Adrenal gland (tissue), 12 donors: ENCODE data around the gene CACNB3. TPM values are rescaled to one million over a fixed set of nuclear protein-coding genes. Genes with fewer than 3 reads are reported as not detected.

Source experiments
- DNase-seq, 7 donors: peaks; one replicate each; pipeline ENCODE4 v3.0.0-alpha.2; 2019 to 2020
- H3K27ac ChIP-seq, 5 donors: fragments of 200-600 bp; sonication (generic) in 4 of 5; 1 replicate in 3 of 5; 2 replicates in 2 of 5; pipeline versions ENCODE4 v1.5.1 to v1.8.0; 2016 to 2020; ENCODE audit warnings: mild to moderate bottlenecking in 1 of 5
- H3K27me3 ChIP-seq: fragments of 200-600 bp; 2 replicates; pipeline ENCODE4 v1.8.0; 2021
- H3K36me3 ChIP-seq, 2 donors: fragments of 200-600 bp; replicated peaks in 1 of 2; 1 replicate in 1 of 2; 2 replicates in 1 of 2; pipeline versions ENCODE4 v1.5.1 to v1.8.0; 2018 to 2022
- H3K4me1 ChIP-seq, 2 donors: fragments of 200-600 bp; replicated peaks in 1 of 2; 1 replicate in 1 of 2; 2 replicates in 1 of 2; pipeline versions ENCODE4 v1.5.1 to v1.8.0; 2018 to 2021
- H3K4me3 ChIP-seq, 4 donors: fragments of 200-600 bp; sonication (generic) in 3 of 4; one replicate each; pipeline ENCODE4 v1.5.1; 2016 to 2018
- H3K9me3 ChIP-seq, 3 donors: fragments of 200-600 bp; sonication (generic) in 1 of 3; replicated peaks in 1 of 3; 1 replicate in 2 of 3; 2 replicates in 1 of 3; pipeline versions ENCODE4 v1.5.1 to v1.8.0; 2016 to 2021
- POLR2A ChIP-seq, 2 donors: fragments of 450-650 bp; IDR thresholded peaks; one replicate each; pipeline ENCODE4 v1.6.1; 2017; ENCODE audit warnings: antibody characterized with exemption in 2 of 2, mild to moderate bottlenecking in 2 of 2, moderate library complexity in 1 of 2
- WGBS, 4 donors: extraction: QIAGEN DNeasy Blood & Tissue Kit in 2 of 4; methylation state at CpG; one replicate each; pipeline versions ENCODE4 v1.1.5 to v1.1.7; 2013 to 2017; 5-methylcytosine and 5-hydroxymethylcytosine counted together
- intact Hi-C, 2 donors: fragments of 100-400 bp; cut with DNase I; formaldehyde crosslinking; loops; one replicate each; pipeline versions ENCODE4 v1.14.1 to v1.15.0; 2022 to 2023
- polyA plus RNA-seq, 3 donors: library from polyadenylated mRNA; stranded (reverse); fragments of 200-250 nt in 2 of 3; fragments of 350-450 nt in 1 of 3; fragmentation: Illumina TruSeq in 1 of 3; extraction: RNeasy Lipid Tissue Mini Kit (QIAGEN cat#74804) in 1 of 3; gene quantifications; one replicate each; pipeline ENCODE4 v1.2.3, GENCODE V29; 2013 to 2014
- total RNA-seq, 9 donors: library from RNA; depleted of rRNA in 4 of 9; stranded (reverse); fragments of >200 nt in 4 of 9; fragments of 120-200 nt in 1 of 9; fragmentation: NEBNext Ultra II Directional in 1 of 9; extraction: Animal tissue kit (Norgen Biotek cat#: 25700) in 1 of 9; gene quantifications; one replicate each; pipeline versions ENCODE4 v1.1.0 to v1.2.4, GENCODE V29; 2013 to 2023
- TF ChIP-seq, protein P1 (sequence below), 6 experiments: fragments of 450-650 bp in 4 of 6; fragments of 200-600 bp in 2 of 6; sonication (generic) in 1 of 6; IDR thresholded peaks; 1 replicate in 5 of 6; 2 replicates in 1 of 6; pipeline versions ENCODE4 v1.5.1 to v1.8.0; 2016 to 2021; ENCODE audit warnings: antibody characterized with exemption in 6 of 6, mild to moderate bottlenecking in 2 of 6, moderate library complexity in 1 of 6
- donor health status: healthy with polysubstance abuse.
- donor health status: Bipolar disorder and iron deficiency.
- donor health status: DM: yes; HTN: yes; CAD: no.
- donor health status: DM: no; HTN: no; CAD: no.
- donor health status: DM: no; HTN: no; CAD: no.
- donor health status: DM: yes; HTN: yes; CAD: no.

CACNB3 gene
- total and polyA plus RNA-seq, 12 donors = 3.9 to 19.5 (median 6.0) TPM

DNA sequence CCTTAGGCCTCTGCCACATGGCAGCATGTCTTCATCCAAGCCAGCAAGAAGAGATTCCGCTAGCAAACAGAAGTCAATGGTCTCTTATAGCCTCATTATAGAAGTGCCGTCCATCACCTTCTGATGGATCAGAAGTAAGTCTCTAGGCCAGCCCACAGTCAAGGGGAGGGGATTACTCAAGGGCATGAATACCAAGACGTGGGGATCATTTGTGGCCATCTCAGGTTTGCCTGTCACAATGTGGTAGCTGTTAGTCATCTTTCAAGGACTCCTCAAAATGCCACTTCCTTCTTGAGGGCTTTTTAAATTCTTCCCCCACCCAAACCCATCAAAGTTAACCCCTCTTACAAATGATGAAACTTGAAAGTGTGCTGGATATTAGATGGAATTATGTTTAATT, 21.3 kb upstream of the CACNB3 start:
- Histone ChIP-seq H3K27ac (no peak overlapping the region), H3K36me3 (no peaks in the 10 kb centered on the region), H3K4me3 (no peak overlapping the region), H3K27me3 (no peaks in the 10 kb centered on the region), H3K9me3 (no peaks in the 10 kb centered on the region), H3K4me1 (no peaks in the 10 kb centered on the region)
- 52 to 69% (median 57%) methylated on average over 3 of the region's 3 CpGs for whole genome bisulfite sequencing, 4 donors
- TF ChIP-seq POLR2A (IDR thresholded peaks at IDR 0.05) = no peak
- TF ChIP-seq, protein P1, sequence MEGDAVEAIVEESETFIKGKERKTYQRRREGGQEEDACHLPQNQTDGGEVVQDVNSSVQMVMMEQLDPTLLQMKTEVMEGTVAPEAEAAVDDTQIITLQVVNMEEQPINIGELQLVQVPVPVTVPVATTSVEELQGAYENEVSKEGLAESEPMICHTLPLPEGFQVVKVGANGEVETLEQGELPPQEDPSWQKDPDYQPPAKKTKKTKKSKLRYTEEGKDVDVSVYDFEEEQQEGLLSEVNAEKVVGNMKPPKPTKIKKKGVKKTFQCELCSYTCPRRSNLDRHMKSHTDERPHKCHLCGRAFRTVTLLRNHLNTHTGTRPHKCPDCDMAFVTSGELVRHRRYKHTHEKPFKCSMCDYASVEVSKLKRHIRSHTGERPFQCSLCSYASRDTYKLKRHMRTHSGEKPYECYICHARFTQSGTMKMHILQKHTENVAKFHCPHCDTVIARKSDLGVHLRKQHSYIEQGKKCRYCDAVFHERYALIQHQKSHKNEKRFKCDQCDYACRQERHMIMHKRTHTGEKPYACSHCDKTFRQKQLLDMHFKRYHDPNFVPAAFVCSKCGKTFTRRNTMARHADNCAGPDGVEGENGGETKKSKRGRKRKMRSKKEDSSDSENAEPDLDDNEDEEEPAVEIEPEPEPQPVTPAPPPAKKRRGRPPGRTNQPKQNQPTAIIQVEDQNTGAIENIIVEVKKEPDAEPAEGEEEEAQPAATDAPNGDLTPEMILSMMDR (IDR thresholded peaks at IDR 0.05) = no peak
- intact Hi-C loops = loop anchor here in 1 of 2 donors (2.0 kb wide), 1 partner anchor 44 kb away; no protein-coding TSS in a partner anchor
- no peak for DNase-seq

DNA sequence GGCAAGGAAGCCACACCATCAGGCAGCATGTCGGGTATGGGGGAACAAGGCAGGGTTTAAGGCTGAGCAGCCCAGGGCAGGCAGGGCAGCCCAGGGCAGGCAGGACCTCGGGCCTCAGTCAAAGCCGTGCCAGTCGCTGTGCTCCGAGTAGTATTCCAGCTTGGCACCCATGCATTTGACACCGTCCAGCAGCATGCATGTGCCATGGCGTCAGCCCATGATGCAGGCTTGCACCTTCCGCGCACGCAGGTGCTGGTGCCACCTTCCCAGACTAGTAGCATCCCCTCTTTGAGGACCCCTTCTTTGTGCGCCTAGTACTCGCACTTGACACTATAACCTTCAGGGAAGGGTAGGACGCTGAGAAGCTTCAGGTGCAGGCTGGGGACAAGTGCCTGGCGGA, 17.8 kb upstream of the CACNB3 start:
- Histone ChIP-seq H3K4me3 (no peak overlapping the region), H3K4me1 (no peaks in the 10 kb centered on the region), H3K27ac (no peak overlapping the region), H3K36me3 (no peaks in the 10 kb centered on the region), H3K9me3 (no peaks in the 10 kb centered on the region), H3K27me3 (no peaks in the 10 kb centered on the region)
- no peak for DNase-seq
- 59 to 85% (median 71%) methylated on average over 3 to 14 of the region's 14 CpGs for WGBS, 4 donors
- TF ChIP-seq, protein P1 (IDR thresholded peaks at IDR 0.05) = no peak
- intact Hi-C loops = no loop called here

DNA sequence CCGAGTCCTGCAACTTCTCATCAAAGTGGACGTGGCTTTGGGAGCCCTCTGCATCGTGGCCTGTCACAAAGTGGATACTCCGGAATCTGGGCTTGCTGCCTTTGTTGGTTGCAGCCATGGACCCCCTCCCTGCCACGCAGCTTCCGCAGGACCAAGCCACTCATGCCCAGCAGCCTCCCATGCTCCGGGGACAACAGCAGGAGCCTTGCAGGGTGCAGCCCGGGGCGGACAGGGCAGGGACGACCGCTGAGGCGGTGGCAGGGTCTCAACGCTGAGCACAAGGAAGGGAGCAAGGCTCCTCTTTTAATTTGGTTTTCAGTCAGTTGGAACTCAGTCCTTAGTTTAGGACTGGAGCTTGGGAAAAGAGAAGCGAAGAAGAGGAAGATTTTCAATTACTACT, 17.3 kb upstream of the CACNB3 start:
- Histone ChIP-seq H3K27me3 (no peaks in the 10 kb centered on the region), H3K9me3 (no peaks in the 10 kb centered on the region), H3K4me3 (no peak overlapping the region), H3K27ac (no peak overlapping the region), H3K36me3 (no peaks in the 10 kb centered on the region), H3K4me1 (no peaks in the 10 kb centered on the region)
- TF ChIP-seq, protein P1 (IDR thresholded peaks at IDR 0.05) = no peak
- TF ChIP-seq POLR2A (IDR thresholded peaks at IDR 0.05) = no peak
- WGBS, 4 donors = 61 to 85% (median 80%) methylated on average over 5 to 14 of the region's 14 CpGs
- intact Hi-C loops = no loop called here
- no peak for DNase-seq

DNA sequence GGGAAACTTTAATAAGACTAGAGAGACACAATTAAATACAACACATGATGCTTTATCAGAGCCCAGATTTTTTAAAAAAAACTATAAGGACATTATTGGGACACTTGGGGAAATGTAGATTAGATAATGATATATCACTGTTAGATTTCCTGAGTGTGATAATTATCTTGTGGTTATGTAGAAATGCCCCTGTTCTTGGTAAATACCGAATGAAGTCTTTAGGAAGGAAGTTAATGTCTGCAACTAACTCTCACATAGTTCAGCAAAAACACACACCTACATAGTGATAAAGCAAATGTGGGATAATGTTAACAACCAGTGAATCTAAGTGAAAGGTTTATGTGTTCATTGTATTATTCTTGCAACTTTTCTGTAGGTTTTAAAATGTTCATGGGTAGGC, 14.6 kb upstream of the CACNB3 start:
- TF ChIP-seq, protein P1 (IDR thresholded peaks at IDR 0.05) = no peak
- no peak for TF ChIP-seq POLR2A (IDR thresholded peaks at IDR 0.05)
- 43 to 67% (median 57%) methylated on average over 1 of the region's 1 CpG for WGBS, 4 donors

More for the DNA sequence above, 14.6 kb upstream of the CACNB3 start:
- H3K27ac ChIP-seq = no peak overlapping the region
- no peak for DNase-seq
- no peaks in the 10 kb centered on the region for H3K36me3 ChIP-seq
- intact Hi-C loops = no loop called here
- H3K4me1 ChIP-seq = no peaks in the 10 kb centered on the region
- H3K27me3 ChIP-seq = no peaks in the 10 kb centered on the region
- no peaks in the 10 kb centered on the region for H3K9me3 ChIP-seq
- no peak overlapping the region for H3K4me3 ChIP-seq
